Raji (cell line): ENCODE results near the gene ANKRD33.

Source experiments
- POLR2A ChIP-seq: IDR thresholded peaks from 2 replicates; pipeline ENCODE4 v1.6.1; 2011; ENCODE audit warnings: low read depth, low read length, control low read depth; ENCODE audit not compliant: insufficient read depth

Gene ANKRD33

DNA sequence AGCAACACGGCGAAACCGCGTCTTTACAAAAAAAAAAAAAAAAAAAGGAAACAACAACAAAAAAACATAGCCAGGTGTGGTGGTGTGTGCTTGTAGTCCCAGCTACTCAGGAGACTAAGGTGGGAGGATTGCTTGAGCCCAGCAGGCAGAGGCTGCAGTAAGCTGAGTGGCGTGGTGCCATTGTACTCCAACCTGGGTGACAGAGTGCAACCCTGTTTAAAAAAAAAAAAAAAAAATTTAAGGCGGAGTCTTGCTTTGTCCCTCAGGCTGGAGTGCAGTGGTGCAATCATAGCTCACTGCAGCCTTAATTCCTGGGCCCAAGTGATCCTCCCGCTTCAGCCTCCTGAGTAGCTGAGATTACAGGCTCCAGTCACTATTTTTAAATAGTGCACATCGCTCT is 21.1 kb upstream of the ANKRD33 start:
- TF ChIP-seq POLR2A = no peak

DNA sequence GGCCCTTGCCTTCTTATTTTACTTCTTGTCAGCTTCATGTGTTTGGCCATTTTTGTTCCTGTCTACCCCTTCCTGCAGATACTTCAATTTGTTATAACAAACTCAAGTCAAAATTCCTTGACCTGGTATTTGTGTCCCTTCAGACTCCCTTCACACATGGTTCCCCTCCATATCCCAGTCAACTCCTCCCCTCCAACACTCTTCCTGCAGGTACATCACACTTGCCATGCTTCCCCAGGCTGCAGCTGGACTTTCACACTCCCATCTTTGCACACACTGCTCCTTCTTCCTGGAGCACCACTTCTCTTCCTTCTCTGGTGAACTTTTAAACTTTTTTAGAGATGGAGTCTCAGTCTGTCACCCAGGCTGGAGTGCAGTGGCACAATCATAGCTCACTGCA is 20.5 kb upstream of the ANKRD33 start:
- TF ChIP-seq POLR2A = no peak

DNA sequence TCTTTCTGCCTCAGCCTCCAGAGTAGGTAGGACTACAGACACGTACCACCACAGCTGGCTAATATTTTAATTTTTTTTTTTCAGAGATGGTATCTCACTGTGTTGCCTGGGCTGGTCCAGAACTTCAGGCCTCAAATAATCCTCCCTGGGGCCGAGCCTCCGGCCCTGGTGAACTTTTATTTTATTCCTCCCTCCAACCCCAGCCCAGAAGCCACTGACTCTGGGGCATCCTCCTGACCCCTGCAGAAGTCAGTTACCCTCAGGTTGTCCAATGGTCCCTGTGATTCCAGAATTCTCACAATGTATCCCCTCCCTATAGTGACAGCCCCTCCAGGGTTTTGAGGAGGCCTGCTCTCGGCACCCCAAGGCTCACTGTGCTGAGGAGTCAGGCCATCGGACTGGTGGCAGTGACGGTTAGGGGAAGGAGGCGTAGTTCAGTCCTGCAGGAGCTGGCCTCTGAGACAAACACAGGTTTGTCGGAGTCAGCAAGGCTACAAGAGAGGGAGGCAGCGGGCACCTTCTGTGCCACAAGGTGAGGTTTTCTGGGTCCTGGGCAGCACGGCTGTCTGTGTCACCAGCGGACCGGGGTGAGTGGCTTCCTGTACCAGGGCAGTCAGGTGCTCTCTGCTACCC is 20.0 kb upstream of the ANKRD33 start:
- TF ChIP-seq POLR2A = no peak

DNA sequence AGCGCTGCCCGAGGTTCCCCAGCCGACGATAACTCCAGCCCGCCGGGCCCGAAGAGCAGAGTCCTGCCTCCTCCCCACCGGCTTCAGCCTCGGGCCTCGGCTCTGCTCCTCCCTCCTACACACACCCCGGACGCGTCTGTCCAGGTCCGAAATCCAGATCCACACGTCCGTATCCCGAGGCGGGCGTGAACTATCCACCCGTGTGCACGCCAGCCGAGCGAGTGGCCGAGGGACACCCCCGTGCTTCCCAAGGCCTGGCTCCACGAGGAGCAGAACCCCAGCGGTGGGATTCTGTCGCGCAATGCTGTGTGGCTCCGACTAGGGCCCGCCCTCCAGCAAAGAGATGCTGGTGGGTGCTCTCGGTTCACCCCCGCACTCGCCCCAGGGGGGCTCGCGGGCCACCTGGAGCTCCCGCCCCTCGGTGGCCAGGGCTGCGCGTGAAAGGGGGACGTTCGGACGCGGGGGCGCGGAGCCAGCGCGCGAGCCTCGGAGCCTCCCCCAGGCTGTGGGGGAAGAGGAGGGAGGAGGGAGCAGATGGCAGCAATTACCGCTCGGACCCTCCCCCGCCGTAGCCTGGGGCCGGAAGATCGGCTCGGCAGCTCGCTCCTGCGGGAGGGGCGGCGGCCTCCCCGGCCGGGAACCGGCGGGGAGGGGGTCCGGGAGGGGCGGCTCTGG is 18.9 kb upstream of the ANKRD33 start:
- no peak for TF ChIP-seq POLR2A

DNA sequence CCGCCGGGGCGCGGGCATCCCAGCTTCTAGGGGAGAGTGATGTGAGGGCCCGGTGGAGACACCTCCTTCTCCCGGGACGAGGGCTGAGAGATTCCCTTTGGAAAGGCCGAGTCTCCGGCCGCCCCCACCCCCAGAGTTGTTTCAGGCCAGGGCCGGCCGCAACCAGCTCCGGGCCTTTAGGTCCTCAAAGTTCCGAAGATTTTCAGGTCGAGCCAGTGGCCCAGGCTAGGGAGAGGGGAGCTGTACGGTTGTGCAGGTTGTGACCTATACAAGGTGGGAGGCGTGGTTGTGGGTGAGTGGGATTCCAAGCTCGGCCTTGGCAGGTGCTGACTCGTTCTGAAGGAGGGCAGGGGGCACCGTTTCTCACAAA is 18.4 kb upstream of the ANKRD33 start:
- TF ChIP-seq POLR2A = no peak

DNA sequence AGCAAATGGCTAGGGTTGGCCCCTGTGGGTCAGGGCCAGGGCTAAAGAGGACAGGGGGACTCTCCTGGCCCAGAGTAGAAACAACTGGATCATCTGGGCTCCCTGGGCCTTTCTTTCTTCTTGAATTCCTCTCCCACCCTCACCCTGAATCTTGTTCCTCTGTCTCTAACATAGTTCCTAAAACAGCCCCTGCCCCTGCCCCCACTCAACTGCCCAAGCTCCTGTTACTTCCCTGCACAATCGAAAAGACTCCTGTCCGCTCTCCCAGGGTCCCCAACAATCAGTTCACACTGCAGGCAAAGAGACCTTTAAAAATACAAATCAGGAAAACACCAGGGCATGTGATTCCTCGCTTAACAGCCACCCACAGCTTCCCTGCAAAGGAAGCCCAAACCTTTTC is 18.0 kb upstream of the ANKRD33 start:
- TF ChIP-seq POLR2A = no peak

DNA sequence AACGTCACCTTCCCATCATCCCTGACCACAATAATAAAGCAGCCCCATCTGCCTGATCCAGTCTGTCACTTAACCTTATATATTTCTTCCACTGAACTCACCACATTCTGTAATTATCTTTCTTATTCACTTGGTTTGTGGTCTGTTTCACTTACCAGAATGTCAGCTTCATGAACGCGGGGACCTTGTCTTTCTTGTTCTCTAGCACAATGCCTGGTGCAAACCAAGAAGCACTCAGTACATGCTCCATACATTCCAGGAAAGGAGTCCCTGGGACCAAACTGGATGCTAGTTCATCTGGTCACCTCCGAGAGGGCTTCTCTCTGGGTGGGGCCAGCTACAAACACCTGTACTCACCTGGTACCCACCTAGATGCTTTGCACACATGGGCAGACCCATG is 17.4 kb upstream of the ANKRD33 start:
- TF ChIP-seq POLR2A = no peak

DNA sequence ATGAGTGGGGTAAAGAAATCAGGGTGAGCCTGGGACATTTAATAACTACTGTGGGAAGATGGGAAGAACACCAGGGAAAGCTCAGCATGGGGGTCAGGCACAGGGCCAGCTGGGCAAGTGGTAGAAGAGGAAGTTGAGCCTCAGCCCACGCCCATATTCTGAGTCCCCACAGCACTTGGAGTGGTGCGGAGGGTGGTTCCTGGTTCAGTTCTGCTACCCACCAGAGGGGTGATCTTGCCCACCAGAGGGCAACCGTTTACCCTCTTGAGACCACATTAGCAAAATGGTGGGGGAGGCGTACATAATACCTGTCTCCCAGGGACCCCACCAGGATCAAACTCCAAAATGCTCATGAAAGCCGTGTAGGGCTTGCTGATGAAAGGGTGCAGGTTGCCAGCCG is 16.8 kb upstream of the ANKRD33 start:
- no peak for TF ChIP-seq POLR2A

DNA sequence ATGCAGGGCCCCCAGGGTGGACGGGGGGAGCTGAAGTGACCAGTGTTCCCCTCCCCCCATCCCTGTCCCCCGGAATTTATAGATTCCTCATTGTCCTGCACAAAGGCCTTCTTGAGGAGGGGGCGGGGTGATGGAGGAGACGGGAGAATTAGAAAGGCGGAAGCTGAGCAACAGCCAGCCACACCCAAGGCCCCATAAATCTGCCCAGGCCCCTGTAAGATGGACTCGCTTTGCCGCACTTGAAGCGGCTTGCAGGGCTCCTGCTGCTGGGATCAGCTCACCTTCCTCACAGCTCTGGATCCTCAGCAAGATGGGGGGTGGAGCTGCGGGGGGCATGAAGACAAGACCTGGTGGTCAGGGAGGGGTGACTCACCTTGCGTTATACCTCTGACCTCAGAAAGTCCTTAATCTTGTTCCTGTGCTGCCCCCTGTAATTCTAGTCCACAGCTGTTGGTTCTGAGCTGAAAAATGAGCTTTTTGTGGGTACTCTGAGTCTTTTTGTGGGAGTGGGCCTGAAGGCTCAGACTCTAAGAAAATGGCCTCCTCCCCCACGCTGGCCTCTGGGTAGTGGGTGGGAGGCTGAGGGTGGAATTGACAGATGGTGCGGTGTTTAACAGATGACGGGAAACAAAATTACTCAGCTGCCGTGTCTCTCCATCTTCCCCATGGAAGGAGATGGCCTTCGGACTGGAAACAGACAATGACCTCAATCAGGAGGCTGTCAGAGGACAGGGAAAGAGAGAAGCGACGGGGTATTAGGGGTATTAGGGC is 15.8 kb upstream of the ANKRD33 start:
- TF ChIP-seq POLR2A = no peak

DNA sequence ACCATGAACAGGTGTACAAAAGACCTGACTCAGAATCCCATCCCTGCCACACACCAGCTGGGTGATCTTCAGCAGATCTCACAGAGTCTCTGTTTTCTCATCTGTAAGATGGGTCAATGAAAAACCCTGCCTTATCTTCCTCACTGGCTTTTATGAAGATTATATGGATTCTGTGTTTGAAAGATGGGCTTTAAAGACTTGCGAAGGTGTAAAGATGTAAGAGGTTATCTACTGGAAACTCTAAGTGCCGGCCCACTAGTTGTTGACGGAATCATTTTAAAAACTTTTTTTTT is 15.3 kb upstream of the ANKRD33 start:
- no peak for TF ChIP-seq POLR2A

DNA sequence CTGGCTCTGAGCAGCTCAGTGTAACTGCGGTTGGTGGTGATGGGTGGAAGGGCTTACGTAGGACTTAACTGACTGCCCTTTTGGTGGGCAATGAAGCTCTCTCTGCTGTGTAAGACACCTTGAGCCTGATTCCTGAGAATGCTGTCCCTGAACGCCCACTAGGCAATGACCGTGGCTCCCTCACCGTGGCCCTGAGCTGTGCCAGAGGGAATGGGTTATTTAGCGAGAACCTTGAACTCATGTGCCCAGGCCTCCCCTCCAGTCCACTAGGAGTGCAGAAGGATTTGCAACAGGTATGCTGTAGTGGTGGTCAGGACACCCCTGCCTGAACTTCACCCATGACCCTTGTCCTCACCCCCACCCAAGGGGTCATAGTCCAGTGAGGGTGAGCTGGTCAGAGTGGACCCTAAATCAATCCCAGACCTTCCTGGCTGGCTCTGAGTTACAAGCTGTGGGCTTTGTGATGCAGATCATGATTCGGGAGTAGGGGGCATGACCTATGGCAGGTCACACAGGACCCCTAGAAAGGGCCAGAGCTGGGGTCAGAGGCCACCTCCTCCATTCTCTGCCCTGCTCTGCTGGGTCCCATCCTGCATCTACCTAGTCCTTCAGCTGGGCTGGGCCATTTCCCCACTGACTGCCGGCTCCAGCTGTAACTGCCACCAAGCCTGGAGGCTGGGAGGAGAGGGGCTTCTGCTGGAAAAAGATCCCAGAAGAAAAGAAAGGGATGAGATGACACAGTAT is 14.5 kb upstream of the ANKRD33 start:
- TF ChIP-seq POLR2A = no peak

DNA sequence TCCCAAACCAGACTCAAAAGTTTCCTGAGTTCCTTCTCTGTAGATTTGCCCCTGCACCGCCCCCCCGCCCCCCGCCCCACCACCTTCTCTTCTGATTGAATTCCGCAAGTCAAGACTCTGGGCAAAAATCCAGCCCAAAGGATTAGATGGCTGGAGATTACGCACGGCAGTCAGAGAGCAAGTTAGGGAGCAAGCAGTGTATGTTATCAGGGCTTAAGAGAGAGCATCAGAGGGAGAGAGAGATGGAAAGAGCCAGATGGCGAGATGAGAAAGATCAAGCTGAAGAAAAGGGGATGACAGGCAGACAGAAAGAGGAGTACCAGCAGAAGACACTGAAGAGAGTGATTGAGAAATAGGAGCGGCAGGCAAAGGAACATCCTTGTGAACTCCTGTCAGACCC is 13.9 kb upstream of the ANKRD33 start:
- TF ChIP-seq POLR2A = no peak

DNA sequence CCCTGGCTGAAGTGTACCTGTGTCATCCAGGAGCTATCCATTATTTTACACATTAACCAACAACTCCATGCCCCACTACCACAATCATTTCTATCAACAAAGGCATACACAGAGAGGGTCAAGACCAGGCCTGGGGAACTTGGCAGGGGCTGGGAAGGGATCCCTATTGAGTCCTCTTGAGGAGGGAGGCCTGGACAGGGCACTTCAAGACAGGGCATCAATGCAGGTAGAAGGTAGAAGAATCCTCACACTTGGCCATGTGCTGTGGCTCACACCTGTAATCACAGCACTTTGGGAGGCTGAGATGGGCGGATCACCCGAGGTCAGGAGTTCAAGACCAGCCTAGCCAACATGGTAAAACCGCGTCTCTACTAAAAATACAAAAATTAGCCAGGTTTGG is 13.4 kb upstream of the ANKRD33 start:
- TF ChIP-seq POLR2A = no peak

DNA sequence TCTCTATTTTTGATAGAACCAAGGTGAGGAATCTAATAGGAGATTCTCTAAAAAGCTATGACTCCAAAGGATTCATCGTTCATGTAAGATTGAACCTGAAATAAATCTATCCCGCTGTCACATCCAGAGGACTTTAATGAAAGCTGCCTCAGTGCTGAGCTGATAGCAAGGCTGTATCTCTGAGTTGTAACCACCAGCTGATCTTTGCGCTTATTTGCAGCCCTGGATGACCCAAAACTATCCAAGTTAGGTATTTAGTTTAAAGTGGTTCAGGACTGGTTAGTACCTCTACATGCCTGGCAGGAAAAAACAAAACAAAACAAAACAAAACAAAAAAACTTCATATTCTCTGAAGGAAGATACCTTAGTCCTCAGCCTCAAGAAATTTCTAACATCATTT is 8.8 kb upstream of the ANKRD33 start:
- TF ChIP-seq POLR2A = no peak

DNA sequence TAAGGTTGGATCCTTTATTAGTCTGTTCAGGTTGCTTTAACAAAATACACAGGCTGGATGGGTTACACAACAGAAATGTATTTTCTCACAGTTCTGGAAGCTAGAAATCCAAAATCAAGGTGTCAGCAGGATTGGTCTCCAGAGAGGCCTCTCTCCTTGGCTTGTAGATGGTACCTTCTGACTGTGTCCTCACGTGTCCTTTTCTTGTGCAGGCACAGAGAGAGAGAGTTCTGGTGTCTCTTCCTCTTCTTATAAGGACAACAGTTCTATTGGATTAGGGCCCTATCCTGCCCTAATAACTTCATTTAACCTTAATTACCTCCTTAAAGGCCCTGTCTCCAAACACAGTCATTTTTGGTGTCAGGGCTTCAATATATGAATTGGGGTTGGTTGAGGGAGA is 4.6 kb upstream of the ANKRD33 start:
- TF ChIP-seq POLR2A = no peak
